ENCODE results near the gene PDE4B. TPM values are rescaled to one million over a fixed set of nuclear protein-coding genes. Genes with fewer than 3 reads are reported as not detected.

Gene PDE4B
- total RNA-seq, 1 experiment from 2014 or later = 5.5 TPM

GRCh38 chr1:66231217-66231616 is 438.5 kb downstream of the PDE4B start:
- Histone ChIP-seq H3K9me2 (replicated peaks; ENCODE audit: insufficient read depth, low read length) (no peaks in the 10 kb centered on the region), H3K9me3 (ENCODE audit: low read length) (no peaks in the 10 kb centered on the region), H3K9ac (ENCODE audit: low read length) (no peak overlapping the region), H2AFZ (ENCODE audit: low read length) (no peak overlapping the region), H4K20me1 (ENCODE audit: insufficient read depth, low read depth, low read length) (no peaks in the 10 kb centered on the region), H3K36me3 (ENCODE audit: insufficient read depth, low read length) (no peaks in the 10 kb centered on the region), H3K27me3 (ENCODE audit: low read length) (no peaks in the 10 kb centered on the region), H3K4me1 (ENCODE audit: low read length) (no peaks in the 10 kb centered on the region), H3K79me2 (ENCODE audit: low read length) (no peaks in the 10 kb centered on the region), H3K27ac (ENCODE audit: low read length) (no peak overlapping the region), H3K4me2 (ENCODE audit: low read depth, low read length, poor library complexity, severe bottlenecking) (no peak overlapping the region), H3K4me3 (ENCODE audit: low read length) (no peak overlapping the region)
- no peak for DNase-seq

- H3K4me1 ChIP-seq (ENCODE audit: low read length) = no peaks in the 10 kb centered on the region
- no peak for DNase-seq
- no peaks in the 10 kb centered on the region for H3K9me2 ChIP-seq (replicated peaks; ENCODE audit: insufficient read depth, low read length)
- no peaks in the 10 kb centered on the region for H3K9me3 ChIP-seq (ENCODE audit: low read length)
- no peak overlapping the region for H3K9ac ChIP-seq (ENCODE audit: low read length)
- H2AFZ ChIP-seq (ENCODE audit: low read length) = no peak overlapping the region
- no peak overlapping the region for H3K4me3 ChIP-seq (ENCODE audit: low read length)
- no peak overlapping the region for H3K4me2 ChIP-seq (ENCODE audit: low read depth, low read length, poor library complexity, severe bottlenecking)
- H3K36me3 ChIP-seq (ENCODE audit: insufficient read depth, low read length) = no peaks in the 10 kb centered on the region
- no peaks in the 10 kb centered on the region for H3K27me3 ChIP-seq (ENCODE audit: low read length)
- no peaks in the 10 kb centered on the region for H3K79me2 ChIP-seq (ENCODE audit: low read length)
- H3K27ac ChIP-seq (ENCODE audit: low read length) = no peak overlapping the region
- no peaks in the 10 kb centered on the region for H4K20me1 ChIP-seq (ENCODE audit: insufficient read depth, low read depth, low read length)
Observed at GRCh38 chr1:66231681-66232463, 439.2 kb downstream of the PDE4B start.

- DNase-seq = no peak
- H4K20me1 ChIP-seq (ENCODE audit: insufficient read depth, low read depth, low read length) = no peaks in the 10 kb centered on the region
- H3K9ac ChIP-seq (ENCODE audit: low read length) = no peak overlapping the region
- no peaks in the 10 kb centered on the region for H3K9me3 ChIP-seq (ENCODE audit: low read length)
- no peak overlapping the region for H3K4me2 ChIP-seq (ENCODE audit: low read depth, low read length, poor library complexity, severe bottlenecking)
- no peaks in the 10 kb centered on the region for H3K4me1 ChIP-seq (ENCODE audit: low read length)
- no peak overlapping the region for H3K27ac ChIP-seq (ENCODE audit: low read length)
- H2AFZ ChIP-seq (ENCODE audit: low read length) = no peak overlapping the region
- no peaks in the 10 kb centered on the region for H3K9me2 ChIP-seq (replicated peaks; ENCODE audit: insufficient read depth, low read length)
- no peaks in the 10 kb centered on the region for H3K36me3 ChIP-seq (ENCODE audit: insufficient read depth, low read length)
- no peaks in the 10 kb centered on the region for H3K79me2 ChIP-seq (ENCODE audit: low read length)
- H3K27me3 ChIP-seq (ENCODE audit: low read length) = no peaks in the 10 kb centered on the region
- no peak overlapping the region for H3K4me3 ChIP-seq (ENCODE audit: low read length)
Observed at GRCh38 chr1:66237042-66237441, 444.3 kb downstream of the PDE4B start.

GRCh38 chr1:66237722-66238479 is 445.2 kb downstream of the PDE4B start:
- no peaks in the 10 kb centered on the region for H3K36me3 ChIP-seq (ENCODE audit: insufficient read depth, low read length)
- H3K4me3 ChIP-seq (ENCODE audit: low read length) = no peak overlapping the region
- no peak overlapping the region for H3K27ac ChIP-seq (ENCODE audit: low read length)
- no peaks in the 10 kb centered on the region for H3K27me3 ChIP-seq (ENCODE audit: low read length)
- no peaks in the 10 kb centered on the region for H3K9me3 ChIP-seq (ENCODE audit: low read length)
- no peak for DNase-seq
- no peaks in the 10 kb centered on the region for H3K79me2 ChIP-seq (ENCODE audit: low read length)
- no peaks in the 10 kb centered on the region for H3K9me2 ChIP-seq (replicated peaks; ENCODE audit: insufficient read depth, low read length)
- no peak overlapping the region for H3K9ac ChIP-seq (ENCODE audit: low read length)
- H3K4me1 ChIP-seq (ENCODE audit: low read length) = 0 out of 2 replicates have a peak, but pooled peaks cover 1% of the 10 kb centered on the region
- no peak overlapping the region for H3K4me2 ChIP-seq (ENCODE audit: low read depth, low read length, poor library complexity, severe bottlenecking)
- no peak overlapping the region for H2AFZ ChIP-seq (ENCODE audit: low read length)
- no peaks in the 10 kb centered on the region for H4K20me1 ChIP-seq (ENCODE audit: insufficient read depth, low read depth, low read length)

- Histone ChIP-seq H2AFZ (ENCODE audit: low read length) (no peak overlapping the region), H3K27ac (ENCODE audit: low read length) (no peak overlapping the region), H3K9me2 (replicated peaks; ENCODE audit: insufficient read depth, low read length) (no peaks in the 10 kb centered on the region), H3K9me3 (ENCODE audit: low read length) (no peaks in the 10 kb centered on the region), H3K79me2 (ENCODE audit: low read length) (no peaks in the 10 kb centered on the region), H3K4me1 (ENCODE audit: low read length) (peaks cover 18% of the 10 kb centered on the region), H3K4me2 (ENCODE audit: low read depth, low read length, poor library complexity, severe bottlenecking) (no peak overlapping the region), H3K9ac (ENCODE audit: low read length) (no peak overlapping the region), H4K20me1 (ENCODE audit: insufficient read depth, low read depth, low read length) (no peaks in the 10 kb centered on the region), H3K36me3 (ENCODE audit: insufficient read depth, low read length) (no peaks in the 10 kb centered on the region), H3K4me3 (ENCODE audit: low read length) (no peak overlapping the region), H3K27me3 (ENCODE audit: low read length) (no peaks in the 10 kb centered on the region)
- peak; percentile 52 for DNase-seq
Observed at GRCh38 chr1:66239834-66240233, 447.1 kb downstream of the PDE4B start.

GRCh38 chr1:66240491-66241484 is 448.1 kb downstream of the PDE4B start:
- peaks cover 27% of the 10 kb centered on the region for H3K4me1 ChIP-seq (ENCODE audit: low read length)
- no peak overlapping the region for H3K4me2 ChIP-seq (ENCODE audit: low read depth, low read length, poor library complexity, severe bottlenecking)
- H3K36me3 ChIP-seq (ENCODE audit: insufficient read depth, low read length) = no peaks in the 10 kb centered on the region
- no peak for DNase-seq
- no peak overlapping the region for H2AFZ ChIP-seq (ENCODE audit: low read length)
- no peaks in the 10 kb centered on the region for H3K9me3 ChIP-seq (ENCODE audit: low read length)
- no peak overlapping the region for H3K27ac ChIP-seq (ENCODE audit: low read length)
- no peaks in the 10 kb centered on the region for H3K9me2 ChIP-seq (replicated peaks; ENCODE audit: insufficient read depth, low read length)
- no peak overlapping the region for H3K4me3 ChIP-seq (ENCODE audit: low read length)
- H3K27me3 ChIP-seq (ENCODE audit: low read length) = no peaks in the 10 kb centered on the region
- no peak overlapping the region for H3K9ac ChIP-seq (ENCODE audit: low read length)
- no peaks in the 10 kb centered on the region for H3K79me2 ChIP-seq (ENCODE audit: low read length)
- H4K20me1 ChIP-seq (ENCODE audit: insufficient read depth, low read depth, low read length) = no peaks in the 10 kb centered on the region

DNA sequence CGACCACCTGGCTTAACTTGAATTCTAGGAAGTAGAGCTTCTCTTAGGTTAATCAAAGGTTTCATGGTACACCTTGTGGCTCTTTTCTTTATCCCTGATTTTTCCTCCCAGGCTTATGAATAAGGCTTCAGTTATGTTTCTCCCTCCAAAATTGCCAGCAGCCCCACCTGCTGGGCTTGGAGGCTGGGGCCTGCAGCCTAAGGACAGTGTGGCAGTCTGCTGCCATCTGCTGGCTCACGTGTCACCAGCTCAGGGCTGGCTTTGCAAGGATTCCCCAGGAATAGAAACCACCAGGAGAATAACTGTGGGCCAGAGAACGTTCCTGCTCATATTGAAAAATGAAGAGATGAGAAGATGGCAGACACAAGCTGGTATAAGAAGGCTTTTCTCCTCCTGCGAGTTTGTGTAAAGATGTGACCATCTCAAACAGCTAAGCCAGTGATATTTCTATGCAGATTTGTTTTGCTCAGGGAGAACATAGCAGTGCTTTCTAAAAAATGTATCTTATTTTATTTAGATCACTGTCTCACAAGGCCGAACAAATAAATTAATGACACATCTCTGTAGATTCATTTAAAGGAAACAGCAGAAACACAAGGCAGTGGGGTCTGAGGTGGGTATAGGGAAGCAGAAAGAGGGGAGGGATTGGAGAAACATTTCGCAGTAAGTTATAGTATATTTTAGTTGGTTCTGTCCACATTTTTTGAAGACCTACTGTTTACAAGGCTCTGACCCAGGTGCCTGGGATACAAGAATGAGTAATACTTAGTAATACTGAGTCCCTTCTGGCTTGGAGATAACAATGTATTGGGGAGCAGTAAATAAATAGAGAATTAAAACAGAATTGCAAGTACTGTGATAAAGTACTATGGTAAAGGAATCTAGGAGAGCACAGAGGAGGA is 450.2 kb downstream of the PDE4B start:
- H3K9ac ChIP-seq (ENCODE audit: low read length) = no peak overlapping the region
- H3K4me3 ChIP-seq (ENCODE audit: low read length) = no peak overlapping the region
- no peaks in the 10 kb centered on the region for H3K9me3 ChIP-seq (ENCODE audit: low read length)
- no peaks in the 10 kb centered on the region for H3K36me3 ChIP-seq (ENCODE audit: insufficient read depth, low read length)
- H3K9me2 ChIP-seq (replicated peaks; ENCODE audit: insufficient read depth, low read length) = no peaks in the 10 kb centered on the region
- no peaks in the 10 kb centered on the region for H3K79me2 ChIP-seq (ENCODE audit: low read length)
- peaks cover 44% of the 10 kb centered on the region for H3K4me1 ChIP-seq (ENCODE audit: low read length)
- H3K27ac ChIP-seq (ENCODE audit: low read length) = no peak overlapping the region
- DNase-seq = peak; percentile 89
- no peaks in the 10 kb centered on the region for H3K27me3 ChIP-seq (ENCODE audit: low read length)
- H4K20me1 ChIP-seq (ENCODE audit: insufficient read depth, low read depth, low read length) = no peaks in the 10 kb centered on the region
- H3K4me2 ChIP-seq (ENCODE audit: low read depth, low read length, poor library complexity, severe bottlenecking) = no peak overlapping the region
- H2AFZ ChIP-seq (ENCODE audit: low read length) = no peak overlapping the region
